ENCODE results near the gene CHST15. TPM values are rescaled to one million over a fixed set of nuclear protein-coding genes. Genes with fewer than 3 reads are reported as not detected.
A peak's percentile ranks its signal among the peaks of the same experiment; 100 is the strongest.

The CHST15 gene
- total and polyA plus RNA-seq, 12 donors, result 5.2 to 54.5 (median 29.2) TPM

- Histone ChIP-seq H3K27ac (no peak overlapping the region), H3K36me3 (replicated peaks in 1 of 2) (no peaks in the 10 kb centered on the region), H3K9me3 (replicated peaks in 1 of 3) (no peaks in the 10 kb centered on the region), H3K27me3 (no peaks in the 10 kb centered on the region), H3K4me1 (replicated peaks in 1 of 2) (peaks cover 6 to 41% of the 10 kb centered on the region in 2 donors), H3K4me3 (no peak overlapping the region)
- TF ChIP-seq CTCF (IDR thresholded peaks at IDR 0.05) (no peak), POLR2A (IDR thresholded peaks at IDR 0.05) (no peak)
- DNase-seq, result no peak
- WGBS, 4 donors, result 63 to 81% (median 72%) methylated on average over 3 of the region's 3 CpGs
- intact Hi-C loops (cut with DNase I), result no loop called here
Observed at GRCh38 chr10:124072541-124072940, 20.9 kb downstream of the CHST15 start.

GRCh38 chr10:124072106-124072505 lies 21.3 kb downstream of the CHST15 start:
- peaks cover 6 to 40% of the 10 kb centered on the region in 2 donors for H3K4me1 ChIP-seq (replicated peaks in 1 of 2)
- no peak for TF ChIP-seq CTCF (IDR thresholded peaks at IDR 0.05)
- no peak for TF ChIP-seq POLR2A (IDR thresholded peaks at IDR 0.05)
- H3K27ac ChIP-seq, result peak overlapping the region in 1 of 5 donors; percentile 20

GRCh38 chr10:124071141-124071540 lies 22.3 kb downstream of the CHST15 start:
- Histone ChIP-seq H3K4me1 (replicated peaks in 1 of 2) (peaks cover 12 to 43% of the 10 kb centered on the region in 2 donors), H3K27me3 (no peaks in the 10 kb centered on the region), H3K27ac (no peak overlapping the region), H3K4me3 (no peak overlapping the region), H3K36me3 (replicated peaks in 1 of 2) (no peaks in the 10 kb centered on the region), H3K9me3 (replicated peaks in 1 of 3) (no peaks in the 10 kb centered on the region)
- 76 to 91% (median 86%) methylated on average over 3 to 5 of the region's 5 CpGs for WGBS, 4 donors
- no peak for DNase-seq
- intact Hi-C loops (cut with DNase I), result no loop called here
- TF ChIP-seq POLR2A (IDR thresholded peaks at IDR 0.05) (no peak), CTCF (IDR thresholded peaks at IDR 0.05) (no peak)

More at GRCh38 chr10:124072106-124072505, 21.3 kb downstream of the CHST15 start:
- WGBS, 4 donors, result 67 to 78% (median 69%) methylated on average over 4 of the region's 4 CpGs
- intact Hi-C loops (cut with DNase I), result no loop called here
- no peaks in the 10 kb centered on the region for H3K36me3 ChIP-seq (replicated peaks in 1 of 2)
- no peaks in the 10 kb centered on the region for H3K9me3 ChIP-seq (replicated peaks in 1 of 3)
- H3K4me3 ChIP-seq, result no peak overlapping the region
- no peak for DNase-seq
- H3K27me3 ChIP-seq, result no peaks in the 10 kb centered on the region

- H3K27me3 ChIP-seq, result no peaks in the 10 kb centered on the region
- TF ChIP-seq CTCF (IDR thresholded peaks at IDR 0.05) (no peak), POLR2A (IDR thresholded peaks at IDR 0.05) (no peak)
- H3K4me3 ChIP-seq, result no peak overlapping the region
- 82 to 92% (median 86%) methylated on average over 7 to 10 of the region's 10 CpGs for WGBS, 4 donors
- intact Hi-C loops (cut with DNase I), result no loop called here
- no peak for DNase-seq
- no peak overlapping the region for H3K27ac ChIP-seq
- no peaks in the 10 kb centered on the region for H3K36me3 ChIP-seq (replicated peaks in 1 of 2)
- H3K4me1 ChIP-seq (replicated peaks in 1 of 2), result peaks cover 13 to 43% of the 10 kb centered on the region in 2 donors
- H3K9me3 ChIP-seq (replicated peaks in 1 of 3), result no peaks in the 10 kb centered on the region
Observed at GRCh38 chr10:124070666-124071065, 22.7 kb downstream of the CHST15 start.

Measured in adrenal gland (tissue), 12 donors.